ENCODE data around the gene TEDC1. TPM values are rescaled to one million over a fixed set of nuclear protein-coding genes. Genes with fewer than 3 reads are reported as not detected.

TEDC1 gene
- total RNA-seq, 2 donors from 2014 or later, result 1.6 to 12.2 TPM

GRCh38 chr14:105502446-105503295 is 11.6 kb downstream of the TEDC1 start:
- Histone ChIP-seq H3K4me3 (no peak overlapping the region), H3K4me1 (no peaks in the 10 kb centered on the region), H3K27me3 (no peaks in the 10 kb centered on the region), H3K27ac (no peak overlapping the region), H3K36me3 (replicated peaks in 1 of 2; ENCODE audit: insufficient read depth in 1 of 2, low read depth in 2 of 2) (no peaks in the 10 kb centered on the region), H3K9me3 (no peaks in the 10 kb centered on the region)
- TF ChIP-seq CTCF (IDR thresholded peaks at IDR 0.05), result no peak
- TF ChIP-seq POLR2A (IDR thresholded peaks at IDR 0.05), result no peak
- WGBS, 2 donors, result 75 to 80% methylated on average over 6 to 18 of the region's 18 CpGs
- ATAC-seq (no peak), DNase-seq (no peak)
- intact Hi-C loops (cut with DNase I), result no loop called here

- TF ChIP-seq CTCF (IDR thresholded peaks at IDR 0.05) (no peak), POLR2A (IDR thresholded peaks at IDR 0.05) (no peak)
- Histone ChIP-seq H3K4me3 (no peak overlapping the region), H3K36me3 (replicated peaks in 1 of 2; ENCODE audit: insufficient read depth in 1 of 2, low read depth in 2 of 2) (no peaks in the 10 kb centered on the region), H3K27ac (no peak overlapping the region), H3K9me3 (no peaks in the 10 kb centered on the region), H3K4me1 (no peaks in the 10 kb centered on the region), H3K27me3 (no peaks in the 10 kb centered on the region)
- no peak for DNase-seq
- 77 to 79% methylated on average over 5 to 7 of the region's 7 CpGs for WGBS, 2 donors
- no peak for ATAC-seq
- intact Hi-C loops (cut with DNase I), result no loop called here
Observed at GRCh38 chr14:105503296-105503640, 12.2 kb downstream of the TEDC1 start.

- Histone ChIP-seq H3K9me3 (no peaks in the 10 kb centered on the region), H3K4me1 (no peaks in the 10 kb centered on the region), H3K36me3 (replicated peaks in 1 of 2; ENCODE audit: insufficient read depth in 1 of 2, low read depth in 2 of 2) (no peaks in the 10 kb centered on the region), H3K27ac (no peak overlapping the region), H3K27me3 (no peaks in the 10 kb centered on the region), H3K4me3 (no peak overlapping the region)
- ATAC-seq (no peak), DNase-seq (no peak)
- 55 to 70% methylated on average over 25 to 26 of the region's 29 CpGs for WGBS, 2 donors
- TF ChIP-seq CTCF (IDR thresholded peaks at IDR 0.05), result no peak
- no peak for TF ChIP-seq POLR2A (IDR thresholded peaks at IDR 0.05)
- intact Hi-C loops (cut with DNase I), result no loop called here
Observed at GRCh38 chr14:105503935-105504692, 13.1 kb downstream of the TEDC1 start.

GRCh38 chr14:105505101-105505500 is 14.1 kb downstream of the TEDC1 start:
- 70 to 93% methylated on average over 3 to 16 of the region's 16 CpGs for WGBS, 2 donors
- H3K9me3 ChIP-seq, result no peaks in the 10 kb centered on the region

More at GRCh38 chr14:105505101-105505500, 14.1 kb downstream of the TEDC1 start:
- Histone ChIP-seq H3K4me1 (no peaks in the 10 kb centered on the region), H3K4me3 (no peak overlapping the region), H3K27me3 (peaks cover 0 to 7% of the 10 kb centered on the region in 2 donors), H3K36me3 (replicated peaks in 1 of 2; ENCODE audit: insufficient read depth in 1 of 2, low read depth in 2 of 2) (no peaks in the 10 kb centered on the region), H3K27ac (no peak overlapping the region)
- no peak for DNase-seq
- ATAC-seq, result no peak
- no peak for TF ChIP-seq POLR2A (IDR thresholded peaks at IDR 0.05)
- TF ChIP-seq CTCF (IDR thresholded peaks at IDR 0.05), result no peak
- intact Hi-C loops (cut with DNase I), result no loop called here

Data from body of pancreas (tissue), 4 donors.